GM12872 (cell line): Measurements from ENCODE around the gene CDH15.

Source experiments
- TF ChIP-seq, protein P1 (sequence below): IDR thresholded peaks from 3 replicates; pipeline ENCODE4 v1.5.1; 2011; ENCODE audit warnings: low read depth, mild to moderate bottlenecking, low read length, moderate library complexity; ENCODE audit not compliant: insufficient read depth

CDH15 gene

DNA sequence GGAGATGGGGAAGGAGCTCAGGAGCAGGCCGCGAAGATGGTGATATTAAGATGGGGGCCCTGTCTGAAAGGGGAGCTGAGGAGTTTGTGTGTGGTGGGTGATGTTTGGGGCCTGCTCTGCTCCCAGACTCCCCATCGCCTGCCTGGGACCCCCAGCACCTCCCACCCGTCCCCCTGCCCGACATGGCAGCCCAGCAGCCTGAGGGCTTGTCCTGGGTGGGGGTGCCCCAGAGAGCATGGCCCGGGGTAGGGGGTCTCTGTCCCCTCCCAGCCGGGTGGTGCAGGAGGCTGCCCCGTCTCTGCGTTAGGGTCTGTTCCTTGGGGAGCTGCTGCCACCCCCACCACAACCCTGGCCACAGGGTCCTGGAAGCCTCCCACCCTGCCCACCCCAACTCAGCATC, 5.2 kb downstream of the CDH15 start:
- TF ChIP-seq, protein P1, sequence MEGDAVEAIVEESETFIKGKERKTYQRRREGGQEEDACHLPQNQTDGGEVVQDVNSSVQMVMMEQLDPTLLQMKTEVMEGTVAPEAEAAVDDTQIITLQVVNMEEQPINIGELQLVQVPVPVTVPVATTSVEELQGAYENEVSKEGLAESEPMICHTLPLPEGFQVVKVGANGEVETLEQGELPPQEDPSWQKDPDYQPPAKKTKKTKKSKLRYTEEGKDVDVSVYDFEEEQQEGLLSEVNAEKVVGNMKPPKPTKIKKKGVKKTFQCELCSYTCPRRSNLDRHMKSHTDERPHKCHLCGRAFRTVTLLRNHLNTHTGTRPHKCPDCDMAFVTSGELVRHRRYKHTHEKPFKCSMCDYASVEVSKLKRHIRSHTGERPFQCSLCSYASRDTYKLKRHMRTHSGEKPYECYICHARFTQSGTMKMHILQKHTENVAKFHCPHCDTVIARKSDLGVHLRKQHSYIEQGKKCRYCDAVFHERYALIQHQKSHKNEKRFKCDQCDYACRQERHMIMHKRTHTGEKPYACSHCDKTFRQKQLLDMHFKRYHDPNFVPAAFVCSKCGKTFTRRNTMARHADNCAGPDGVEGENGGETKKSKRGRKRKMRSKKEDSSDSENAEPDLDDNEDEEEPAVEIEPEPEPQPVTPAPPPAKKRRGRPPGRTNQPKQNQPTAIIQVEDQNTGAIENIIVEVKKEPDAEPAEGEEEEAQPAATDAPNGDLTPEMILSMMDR, result no peak

DNA sequence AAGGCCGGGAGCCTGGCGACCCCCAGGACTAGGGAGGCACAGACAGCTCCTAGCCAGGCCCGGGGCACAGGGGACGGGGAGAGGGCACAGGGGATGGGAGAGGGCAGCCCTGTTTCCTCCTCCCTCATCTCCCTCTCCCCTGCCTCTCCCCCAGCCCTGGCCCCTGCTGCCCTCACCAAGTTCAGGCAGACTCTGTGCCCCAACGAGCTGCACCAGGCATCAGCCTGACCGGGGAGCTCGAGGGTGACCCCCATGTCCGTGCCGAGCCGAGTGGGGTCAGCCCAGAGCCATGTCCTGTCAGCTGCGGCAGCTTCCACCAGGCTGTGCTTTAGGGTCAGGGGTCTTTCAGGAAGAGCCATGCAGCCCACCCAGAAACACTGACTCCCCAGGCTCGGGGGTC, 6.0 kb downstream of the CDH15 start:
- TF ChIP-seq, protein P1, result no peak

DNA sequence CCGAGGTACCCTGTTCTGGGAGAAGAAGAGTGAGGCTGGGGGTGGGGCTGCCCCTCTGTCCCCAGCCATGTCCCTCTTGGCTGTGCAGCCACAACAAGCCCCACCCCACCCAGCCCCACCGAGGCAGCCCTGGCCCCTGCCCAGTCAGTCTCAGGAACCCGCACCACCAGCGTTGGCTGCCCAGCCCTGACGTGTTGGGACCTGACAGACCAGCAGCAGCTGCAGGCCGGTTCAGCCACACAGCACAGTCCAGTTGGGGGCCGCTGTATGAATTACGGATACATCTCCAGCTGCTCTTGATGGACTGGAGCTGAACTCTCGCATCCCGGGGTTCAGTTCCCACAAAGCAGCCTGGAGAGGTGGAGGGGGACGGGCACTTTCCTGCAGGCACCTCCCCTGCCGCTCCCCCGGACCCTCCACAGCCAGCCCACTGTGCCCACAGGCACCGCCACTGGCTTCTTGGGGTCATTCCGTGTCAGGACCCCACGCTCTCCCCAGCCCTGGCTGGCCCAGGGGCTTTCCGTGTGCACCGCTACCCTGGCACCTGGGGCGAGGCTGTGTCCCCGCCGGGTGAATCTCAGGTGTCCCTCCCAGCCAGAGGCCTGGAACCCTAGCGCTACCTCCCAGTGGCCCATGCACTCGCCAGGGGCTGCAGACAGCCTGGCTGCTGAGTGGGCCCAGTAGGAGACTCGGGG, 7.1 kb downstream of the CDH15 start:
- TF ChIP-seq, protein P1, result no peak

DNA sequence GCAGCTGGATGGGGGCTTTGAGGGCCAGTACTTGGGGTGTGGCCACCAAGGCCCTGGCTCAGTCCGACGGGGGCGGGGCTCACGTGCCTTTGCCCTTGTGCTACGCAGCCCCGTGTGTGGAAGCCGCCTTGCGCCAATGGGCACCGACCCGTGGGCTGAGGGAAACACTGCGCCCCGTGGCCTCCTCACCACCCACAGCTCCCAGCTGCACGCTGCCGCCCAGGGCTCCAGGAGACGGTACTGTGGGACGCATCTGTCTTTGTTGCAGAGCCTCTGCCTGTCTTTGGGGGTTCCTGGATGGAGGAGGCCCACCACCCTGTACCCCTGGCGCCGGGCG, 7.6 kb downstream of the CDH15 start:
- TF ChIP-seq, protein P1, result no peak

DNA sequence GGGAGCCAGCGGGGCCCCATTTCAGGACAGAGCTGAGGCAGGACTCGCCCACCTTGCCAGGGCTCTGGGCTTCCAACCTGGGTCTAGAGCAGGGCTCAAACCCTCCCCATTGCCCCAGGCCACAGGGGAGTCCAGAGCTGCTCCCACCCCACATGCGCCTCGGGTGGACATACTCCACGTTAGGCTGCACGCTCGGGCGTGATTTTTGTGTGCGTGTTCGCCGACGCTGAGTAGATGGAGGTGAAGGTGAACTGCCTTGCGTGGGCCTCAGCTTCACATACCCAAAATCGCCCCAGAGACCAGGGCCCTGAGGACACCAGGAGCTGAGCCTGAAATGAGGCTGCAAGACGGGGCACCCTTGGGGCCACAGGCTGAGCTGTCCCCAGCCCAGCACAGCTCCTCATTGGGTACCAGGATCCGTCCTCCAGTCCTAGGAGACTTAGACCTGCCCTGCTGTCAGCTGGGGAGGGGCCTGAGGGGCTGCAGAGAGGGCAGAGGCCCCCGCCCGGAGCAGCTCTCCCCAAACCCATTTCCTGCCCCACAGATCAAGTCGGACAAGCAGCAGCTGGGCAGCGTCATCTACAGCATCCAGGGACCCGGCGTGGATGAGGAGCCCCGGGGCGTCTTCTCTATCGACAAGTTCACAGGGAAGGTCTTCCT, 8.2 kb downstream of the CDH15 start:
- TF ChIP-seq, protein P1, result no peak

DNA sequence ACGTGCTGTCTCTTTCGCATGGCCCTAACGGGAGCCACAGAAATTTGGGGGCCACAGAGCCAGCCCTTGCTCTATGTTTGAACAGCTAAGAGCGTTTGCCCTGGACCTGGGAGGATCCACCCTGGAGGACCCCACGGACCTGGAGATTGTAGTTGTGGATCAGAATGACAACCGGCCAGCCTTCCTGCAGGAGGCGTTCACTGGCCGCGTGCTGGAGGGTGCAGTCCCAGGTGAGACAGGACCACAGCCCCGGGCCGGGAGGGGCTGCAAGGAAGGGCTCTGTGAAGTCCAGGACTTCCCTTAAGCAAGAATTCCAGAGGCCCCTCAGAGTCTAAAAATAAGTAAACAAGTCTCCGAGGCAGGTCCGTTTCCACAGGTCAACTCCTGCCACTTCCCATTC, 11.9 kb downstream of the CDH15 start:
- TF ChIP-seq, protein P1, result no peak

DNA sequence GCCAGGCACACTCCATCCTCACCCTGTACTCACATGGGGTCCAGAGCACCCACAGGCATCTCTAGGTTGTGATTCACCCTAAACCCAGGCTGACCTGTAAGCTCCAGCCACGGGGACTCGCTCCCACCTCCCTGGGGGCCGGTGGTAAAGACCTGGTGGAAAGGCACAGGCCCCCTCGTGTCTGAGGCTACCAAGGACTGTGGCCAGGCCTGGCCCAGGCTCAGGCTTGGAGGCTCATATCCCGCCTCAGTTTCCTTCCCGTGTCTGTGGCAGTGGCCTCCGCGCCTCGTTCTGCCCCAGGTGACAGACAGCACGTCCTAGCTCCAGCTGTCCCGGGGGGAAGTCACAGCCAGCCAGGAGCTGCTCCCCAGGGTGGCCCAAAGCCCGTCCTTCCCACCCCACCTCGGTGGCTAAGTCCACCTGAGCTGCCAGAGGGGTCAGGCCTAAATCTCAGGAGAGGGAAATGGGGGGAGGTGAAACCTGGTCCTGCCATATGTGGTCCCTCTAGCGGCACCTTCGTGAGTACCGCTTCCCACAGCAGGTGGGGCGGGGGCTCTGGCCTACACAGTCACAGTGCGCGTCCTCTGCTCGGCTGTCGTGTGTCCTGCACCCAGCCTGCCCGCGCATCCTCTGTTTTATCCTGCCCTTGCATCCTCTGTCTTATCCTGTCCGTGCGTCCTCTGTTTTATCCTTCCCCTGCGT, 12.6 kb downstream of the CDH15 start:
- TF ChIP-seq, protein P1, result no peak
